ENCODE measurements around the gene SCT.

The SCT gene

GRCh38 chr11:621838-622237, 5.1 kb downstream of the SCT start:
- no peak for FAIRE-seq

DNA sequence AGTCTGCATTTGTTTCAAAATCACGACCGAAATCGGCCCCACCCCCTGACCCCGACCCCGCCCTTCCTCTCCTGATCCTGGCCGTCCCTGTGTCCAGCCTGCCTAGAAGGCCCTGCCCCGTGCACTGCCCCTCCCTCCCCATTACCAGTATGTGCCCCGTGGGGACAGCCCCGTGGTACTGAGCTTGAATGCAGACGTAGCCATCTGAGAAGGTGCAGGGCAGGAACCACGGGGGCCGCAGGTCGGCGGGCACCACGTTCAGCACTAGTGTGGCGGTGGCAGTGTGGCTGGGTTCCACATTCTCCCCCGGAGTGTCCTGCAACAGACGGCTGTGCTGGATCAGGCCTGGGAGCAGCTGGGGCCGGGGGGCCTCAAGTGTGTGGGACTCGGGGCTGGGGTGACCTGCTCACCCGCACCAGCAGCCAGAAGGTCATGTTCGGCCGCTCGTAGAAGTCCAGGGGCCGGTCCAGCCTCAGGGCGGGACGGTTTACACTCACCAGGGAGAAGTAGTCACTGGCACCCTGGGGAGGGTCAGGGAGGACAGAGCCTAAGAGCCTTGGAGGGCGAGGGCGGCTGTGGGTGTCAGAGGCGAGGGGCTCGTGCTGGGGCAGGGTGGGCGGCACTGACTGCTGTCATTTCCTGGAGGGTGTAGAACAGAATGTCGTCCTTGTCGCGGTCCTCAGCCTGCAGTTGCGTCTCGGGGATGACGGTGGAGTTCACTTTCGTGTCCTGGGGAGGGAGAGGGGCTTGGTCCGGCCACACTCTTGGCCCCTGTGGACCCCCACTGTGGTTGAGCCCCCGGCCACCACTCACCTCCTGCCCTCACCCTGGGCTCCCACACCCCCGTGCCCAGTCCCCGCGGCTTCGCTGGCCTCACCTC, 5.8 kb downstream of the SCT start:
- FAIRE-seq = no peak

DNA sequence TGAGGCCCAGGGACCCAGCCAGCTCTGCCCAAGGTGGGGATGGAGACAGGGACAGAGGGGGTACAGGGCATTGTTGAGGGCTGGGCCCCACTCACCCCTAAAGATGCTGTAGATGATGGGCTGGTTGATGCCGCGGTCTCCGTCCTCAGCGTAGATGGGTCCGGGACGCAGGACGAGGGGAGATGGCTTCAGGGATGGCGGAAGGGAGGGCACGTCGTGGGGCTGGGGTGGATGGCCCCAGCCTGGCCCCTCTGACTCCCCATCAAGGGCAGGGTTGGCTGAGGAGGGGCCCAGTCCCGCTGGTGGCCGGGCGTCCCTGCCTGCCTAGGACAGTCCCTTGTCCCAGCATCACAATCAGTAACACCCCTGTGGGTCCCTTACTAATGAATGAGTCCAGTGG, 6.8 kb downstream of the SCT start:
- no peak for FAIRE-seq

DNA sequence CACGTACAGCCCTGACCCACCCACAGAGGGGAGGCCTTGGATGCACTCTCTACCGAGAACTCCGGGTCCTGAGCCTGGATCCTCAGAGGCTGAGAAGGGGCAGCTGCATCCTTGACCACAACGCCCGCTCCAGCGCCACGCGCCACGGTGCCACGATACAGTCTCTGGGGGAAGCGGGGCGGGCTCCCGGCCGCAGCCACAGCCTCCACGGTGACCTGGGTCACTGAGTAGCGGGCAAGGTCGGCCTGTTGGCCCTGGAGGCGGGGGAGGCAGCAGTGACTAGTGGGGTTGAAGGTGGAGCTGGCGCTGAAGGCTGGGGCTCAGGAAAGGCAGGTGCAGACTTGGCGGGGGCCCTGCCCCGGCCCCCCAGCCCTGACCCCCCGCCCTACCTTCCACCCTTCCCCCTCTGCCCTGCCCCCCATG, 7.3 kb downstream of the SCT start:
- no peak for FAIRE-seq

- FAIRE-seq = no peak
Measured at GRCh38 chr11:618856-619627, 7.9 kb downstream of the SCT start.

DNA sequence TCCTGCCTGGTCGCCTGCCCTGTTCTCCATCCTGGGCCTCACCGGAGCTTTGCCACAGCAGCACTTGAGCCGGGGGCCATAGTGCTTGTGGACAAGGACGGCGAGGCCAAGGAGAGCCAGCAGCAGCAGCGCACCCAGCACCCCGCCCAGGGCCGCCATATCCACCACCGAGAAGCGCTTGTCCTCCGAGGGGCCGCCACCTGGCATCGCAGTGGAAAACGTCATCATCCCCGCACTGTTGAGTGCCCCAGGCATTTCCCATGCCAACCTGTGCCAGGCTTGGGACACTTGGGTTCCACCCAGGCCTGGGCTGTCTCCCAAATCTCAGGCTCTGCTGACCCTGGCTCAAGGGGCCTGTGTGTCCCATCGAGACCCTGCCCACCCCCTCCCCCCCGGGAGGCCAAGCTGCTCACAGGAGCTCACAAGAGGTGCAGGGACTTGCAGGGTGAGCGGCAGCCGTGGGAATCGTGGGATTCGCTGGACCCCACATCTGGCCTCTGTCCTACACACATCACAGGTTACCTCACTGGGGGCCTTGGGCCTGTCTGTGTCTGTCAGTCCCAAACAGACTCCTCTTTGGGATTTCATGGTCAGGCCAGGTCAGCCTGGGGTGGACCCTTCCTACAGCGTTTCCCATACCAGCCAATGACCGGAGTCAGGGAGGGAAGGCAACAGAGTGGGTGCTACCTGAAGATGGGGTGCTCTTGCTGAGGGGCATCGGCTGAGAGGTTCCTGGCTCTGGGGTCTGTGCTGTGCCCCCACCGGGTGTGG, 8.9 kb downstream of the SCT start:
- no peak for FAIRE-seq

DNA sequence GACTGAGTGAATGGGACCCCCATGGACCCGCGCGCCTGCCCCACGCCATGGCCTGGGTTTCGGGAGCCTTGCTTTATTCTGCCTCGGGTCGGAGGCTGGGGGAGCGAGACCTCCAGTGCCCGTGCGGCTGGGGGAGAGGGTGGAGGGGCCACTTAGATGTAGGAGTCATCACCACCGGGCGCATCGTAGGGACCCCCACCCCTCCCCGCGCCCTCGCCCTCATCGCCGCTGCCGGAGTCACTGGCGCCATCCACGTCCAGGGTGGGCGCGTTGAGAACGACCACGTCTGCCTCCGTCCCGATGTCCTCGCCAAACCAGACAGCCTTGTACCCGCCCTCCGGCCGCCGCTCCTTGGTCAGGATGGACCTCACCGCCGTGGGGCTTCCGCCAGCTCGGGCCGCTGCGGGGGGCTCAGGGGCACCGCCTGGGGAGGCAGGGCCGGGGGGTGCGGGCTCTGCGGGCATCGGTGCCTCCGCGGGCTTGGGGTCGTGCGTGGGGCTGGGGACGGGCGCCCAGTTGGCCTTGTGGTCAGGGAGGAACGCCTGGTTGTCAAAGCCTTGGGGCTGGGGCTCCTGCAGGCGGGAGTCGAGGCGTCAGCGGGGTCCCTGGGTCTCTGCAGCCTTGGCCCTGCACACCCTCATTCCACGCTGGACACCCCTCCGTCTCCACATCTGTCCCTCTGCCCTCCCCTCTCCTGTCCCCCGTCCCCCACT, 9.6 kb downstream of the SCT start:
- no peak for FAIRE-seq

DNA sequence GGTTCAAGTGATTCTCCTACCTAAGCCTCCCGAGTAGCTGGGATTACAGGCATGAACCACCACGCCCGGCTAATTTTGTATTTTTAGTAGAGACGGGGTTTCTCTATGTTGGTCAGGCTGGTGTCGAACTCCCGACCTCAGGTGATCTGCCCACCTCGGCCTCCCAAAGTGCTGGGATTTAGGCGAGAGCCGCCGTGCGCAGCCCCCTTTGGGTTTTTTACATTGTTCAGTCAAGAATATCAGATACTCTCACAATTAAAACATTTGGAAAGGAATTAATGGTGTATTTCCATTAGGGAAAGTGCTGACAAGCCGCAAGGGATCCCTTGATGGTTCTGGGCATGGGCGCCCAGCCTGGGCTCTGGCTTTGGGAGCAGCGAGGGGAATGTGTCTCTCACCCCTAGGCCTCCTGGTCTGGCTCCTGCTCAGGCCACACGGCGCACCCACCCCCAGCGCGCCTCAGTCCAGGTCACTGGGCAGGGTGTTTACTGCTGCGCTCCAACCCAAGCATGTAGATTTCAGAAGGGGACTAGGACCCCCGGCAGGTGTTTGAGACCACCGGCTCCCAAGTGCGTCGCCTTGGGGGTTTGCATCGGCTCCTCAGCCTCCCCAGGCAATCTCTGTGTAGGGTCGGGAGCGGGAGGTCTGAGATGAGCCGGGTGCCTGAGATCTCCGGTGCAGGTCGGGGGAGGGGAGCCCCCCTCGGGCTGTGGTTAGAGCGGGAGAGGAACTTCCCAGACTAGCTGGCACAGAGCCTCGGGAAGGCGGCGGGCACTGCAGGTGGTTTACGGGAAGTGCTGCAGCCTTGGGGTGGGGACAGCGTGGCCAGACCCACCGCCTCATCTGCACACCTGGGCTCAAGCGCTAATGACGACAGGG, 10.4 kb downstream of the SCT start:
- FAIRE-seq = no peak

DNA sequence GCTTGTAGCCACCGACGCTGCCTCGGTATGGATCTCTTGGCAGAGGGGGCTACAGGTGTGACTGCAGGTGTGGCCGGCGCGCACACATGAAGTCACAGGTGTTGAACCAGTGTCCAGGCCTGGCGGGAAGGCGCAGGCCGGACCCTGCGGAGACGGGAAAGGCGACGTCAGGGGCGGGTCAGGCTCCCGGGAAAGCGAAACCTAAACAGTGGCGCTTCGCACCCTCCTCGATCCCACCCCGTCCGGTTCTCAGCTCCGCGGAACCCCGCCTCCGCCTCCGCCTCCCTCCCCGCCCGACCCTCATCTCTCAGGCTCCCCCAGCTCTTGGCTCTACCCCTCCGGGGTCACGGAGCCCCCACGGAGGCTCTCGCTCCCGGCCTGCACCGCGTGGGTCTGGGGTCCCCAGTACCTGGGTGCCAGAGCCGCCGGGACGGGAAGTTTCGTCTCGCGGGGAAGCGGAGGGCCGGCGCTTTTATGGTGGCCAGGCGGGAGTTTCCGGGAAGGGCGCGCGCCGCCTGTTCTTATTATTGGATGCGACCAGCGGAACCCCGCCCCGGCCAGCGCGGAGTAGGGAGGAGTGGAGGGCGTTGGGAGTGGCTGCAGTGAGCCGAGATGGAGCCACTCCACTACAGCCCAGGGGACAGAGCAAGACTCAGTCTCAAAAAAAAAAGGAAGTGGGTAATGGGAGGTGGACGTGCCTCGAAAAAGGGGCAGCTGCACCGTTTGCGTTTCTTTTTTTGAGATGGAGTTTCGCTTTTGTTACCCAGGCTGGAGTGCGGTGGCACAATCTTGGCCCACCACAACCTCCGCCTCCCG, 11.3 kb downstream of the SCT start, which contains the start of gene IRF7:
Gene IRF7 (minus strand): TSS at position 447 of the 816 bp plus-strand sequence. CDS start 586 bp downstream, outside the sequence.
- FAIRE-seq = no peak

- no peak for FAIRE-seq
Measured at GRCh38 chr11:614623-615503, 12.1 kb downstream of the SCT start.

DNA sequence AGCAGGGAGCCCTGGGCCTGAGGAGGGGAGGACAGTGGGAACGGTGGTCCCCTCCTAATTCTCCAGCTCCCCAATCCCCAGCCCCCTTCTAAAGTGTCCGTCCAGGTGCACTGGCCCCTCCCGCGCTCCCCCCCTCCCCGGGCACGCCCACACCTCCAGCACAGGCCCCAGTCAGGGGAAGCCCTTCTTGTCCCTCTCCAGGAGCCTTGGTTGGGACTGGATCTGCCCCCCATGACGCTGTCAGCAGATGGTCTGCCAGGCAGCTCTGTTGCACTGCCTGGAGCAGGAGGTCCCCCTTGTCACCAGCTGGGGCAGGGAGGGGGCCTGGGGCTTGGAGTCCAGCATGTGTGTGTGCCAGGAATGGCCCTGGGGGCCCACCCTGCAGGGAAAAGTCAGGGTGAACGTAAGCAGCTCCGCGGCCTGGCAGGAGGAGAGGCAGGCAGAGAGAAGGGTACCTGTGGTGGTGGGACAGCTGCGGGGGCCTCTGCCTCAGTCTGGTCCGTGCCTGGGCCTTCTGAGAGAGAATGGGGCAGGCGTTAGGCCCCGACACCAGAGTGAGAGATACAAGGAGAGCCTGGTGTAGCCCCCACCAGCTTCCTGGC, 12.9 kb downstream of the SCT start:
- no peak for FAIRE-seq

DNA sequence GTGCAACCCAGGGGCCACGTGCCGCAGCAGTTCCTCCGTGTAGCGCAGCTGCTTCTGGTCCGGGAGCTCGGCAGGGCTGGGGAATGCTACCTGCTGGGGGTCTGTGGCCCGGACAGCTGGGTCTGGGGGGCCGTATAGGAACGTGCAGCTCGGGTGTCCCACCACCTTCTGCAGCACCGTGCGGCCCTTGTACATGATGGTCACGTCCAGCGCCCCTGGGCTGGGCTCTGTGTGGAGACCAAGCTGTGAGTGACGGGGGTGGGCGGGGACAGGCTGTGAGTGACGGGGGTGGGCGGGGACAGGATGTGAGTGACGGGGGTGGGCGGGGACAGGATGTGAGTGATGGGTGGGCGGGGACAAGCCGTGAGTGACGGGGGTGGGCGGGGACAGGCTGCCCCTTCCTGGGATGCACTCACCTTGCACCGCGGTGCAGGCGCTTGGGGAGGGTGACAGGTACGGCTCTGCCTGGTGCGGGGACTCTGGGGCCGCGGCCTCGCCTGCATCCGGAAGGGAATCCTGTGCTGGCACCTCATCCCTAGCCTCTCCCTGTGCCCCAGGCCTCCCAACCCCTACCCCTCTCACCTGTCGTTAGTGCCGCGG, 13.5 kb downstream of the SCT start:
- FAIRE-seq = no peak

GRCh38 chr11:612961-613300, 14.1 kb downstream of the SCT start:
- FAIRE-seq = no peak

DNA sequence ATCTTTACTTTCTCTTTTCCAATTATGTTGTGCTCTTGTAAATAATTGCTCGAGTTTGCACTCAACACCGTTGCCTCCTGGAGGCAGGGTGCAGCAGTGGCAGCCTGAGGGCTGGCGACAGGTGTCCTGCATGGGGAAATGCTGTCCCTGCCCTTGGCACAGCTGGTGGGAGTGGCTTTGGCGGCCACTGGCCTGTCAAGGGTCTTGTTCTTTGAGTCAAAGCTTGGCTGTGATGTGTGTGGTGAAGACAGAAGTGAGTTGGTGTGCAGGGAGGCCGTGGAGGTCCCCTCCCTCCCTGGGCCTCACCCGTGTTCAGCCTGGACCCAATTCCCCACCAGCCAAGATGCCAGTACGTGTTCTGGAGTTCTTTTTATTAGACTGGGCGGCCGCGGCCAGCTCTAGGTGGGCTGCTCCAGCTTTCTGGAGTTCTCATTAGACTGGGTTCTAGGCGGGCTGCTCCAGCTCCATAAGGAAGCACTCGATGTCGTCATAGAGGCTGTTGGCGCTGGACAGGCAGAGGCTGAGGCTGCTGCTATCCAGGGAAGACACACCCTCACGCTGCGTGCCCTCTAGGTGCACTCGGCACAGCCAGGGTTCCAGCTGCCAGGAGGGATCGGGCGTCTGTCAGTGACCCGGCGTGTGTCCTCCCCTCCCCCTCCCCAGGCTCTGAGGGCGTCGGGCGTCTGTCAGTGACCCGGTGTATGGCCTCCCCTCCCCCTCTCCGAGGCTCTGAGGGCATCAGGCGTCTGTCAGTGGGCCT, 14.6 kb downstream of the SCT start:
- FAIRE-seq = no peak

DNA sequence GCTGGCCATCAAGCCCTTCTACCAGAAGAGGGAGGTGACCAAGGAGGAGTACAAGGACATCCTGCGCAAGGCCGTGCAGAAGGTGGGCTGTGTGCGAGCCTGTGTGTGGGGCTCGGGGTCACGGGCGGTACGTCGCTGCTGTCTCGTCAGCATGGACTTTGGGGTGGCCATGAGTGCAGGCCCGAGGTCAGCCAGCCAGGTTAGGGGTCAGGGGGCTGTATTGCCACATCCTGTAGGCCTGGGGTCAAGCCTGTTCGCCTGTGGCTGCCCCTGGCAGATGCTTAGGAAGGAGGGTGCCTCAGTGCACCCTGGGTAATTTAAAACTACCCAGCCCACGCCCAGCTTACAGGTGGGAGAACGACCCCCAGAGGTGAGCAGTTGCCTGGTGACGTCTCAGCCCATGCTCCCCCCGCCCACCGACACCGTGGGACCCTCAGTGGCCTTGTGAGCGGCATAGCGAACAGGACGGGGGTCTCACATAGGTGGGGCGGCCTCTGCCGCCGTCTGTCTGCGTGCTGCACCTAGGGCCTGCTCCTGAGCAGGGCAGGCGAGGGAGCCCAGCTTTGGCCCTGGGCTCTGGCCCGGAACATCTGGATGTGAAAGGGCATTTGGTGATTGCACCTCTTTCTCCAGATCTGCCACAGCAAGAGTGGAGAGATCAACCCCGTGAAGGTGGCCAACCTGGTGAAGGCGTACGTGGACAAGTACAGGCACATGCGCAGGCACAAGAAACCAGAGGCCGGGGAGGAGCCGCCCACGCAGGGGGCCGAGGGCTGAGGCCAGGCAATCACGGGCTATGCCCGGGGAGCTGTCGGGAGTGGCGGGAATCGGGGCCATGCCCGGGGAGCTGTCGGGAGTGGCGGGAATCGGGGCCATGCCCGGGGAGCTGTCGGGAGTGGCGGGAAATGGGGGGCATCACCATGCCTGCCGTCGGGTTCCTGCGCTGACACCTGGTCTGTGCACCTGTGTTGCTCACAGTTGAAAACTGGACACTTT, 15.7 kb downstream of the SCT start:
- FAIRE-seq = no peak

GRCh38 chr11:610146-610801, 16.7 kb downstream of the SCT start:
- FAIRE-seq = no peak
